K562 (cell line): ENCODE measurements around the gene PIK3R1. TPM values are rescaled to one million over a fixed set of nuclear protein-coding genes. Genes with fewer than 3 reads are reported as not detected.

Experiments used
- CCNT2 ChIP-seq: IDR thresholded peaks from 2 replicates; pipeline ENCODE4 v1.6.1; 2011; ENCODE audit warnings: borderline replicate concordance, low read depth, mild to moderate bottlenecking, moderate library complexity, mixed read lengths, low read length; ENCODE audit not compliant: insufficient read length; ENCODE audit errors: extremely low read depth
- FOXK1 ChIP-seq: sonication (generic); formaldehyde crosslinking; IDR thresholded peaks from 2 replicates; pipeline ENCODE4 v1.8.0; 2022; ENCODE audit warnings: missing genetic modification reagents, mild to moderate bottlenecking, borderline replicate concordance
- IRF1 ChIP-seq: sonication (generic); formaldehyde crosslinking; IDR thresholded peaks from 2 replicates; pipeline ENCODE4 v1.8.0; 2022; ENCODE audit warnings: missing genetic modification reagents, mild to moderate bottlenecking, borderline replicate concordance
- JUNB ChIP-seq: fragments of 450-650 bp; formaldehyde crosslinking; conservative IDR thresholded peaks from 2 replicates; pipeline ENCODE4 v1.4.0; 2020; ENCODE audit warnings: mild to moderate bottlenecking
- LARP7 ChIP-seq: fragments of 450-650 bp; IDR thresholded peaks from 2 replicates; pipeline ENCODE4 v1.6.1; 2016
- MYNN ChIP-seq, 2 experiments: sonication (generic); formaldehyde crosslinking in 1 of 2; IDR thresholded peaks; 2 replicates each; pipeline versions ENCODE4 v1.5.0 to v1.6.1; 2016 to 2020; ENCODE audit warnings: antibody characterized with exemption in 1 of 2, missing genetic modification reagents in 1 of 2
- PML ChIP-seq: IDR thresholded peaks from 2 replicates; pipeline ENCODE4 v1.6.1; 2012; ENCODE audit warnings: low read length, inconsistent platforms
- POLR2A ChIP-seq: fragments of 450-650 bp; conservative IDR thresholded peaks from 2 replicates; pipeline ENCODE4 v1.6.1; 2016
- RCOR1 ChIP-seq, 2 experiments: IDR thresholded peaks; 2 replicates each; pipeline ENCODE4 v1.6.1; 2012; ENCODE audit warnings: low read depth in 2 of 2, low read length in 2 of 2, borderline replicate concordance in 1 of 2, improper control_type of control experiment in 1 of 2
- SMARCA5 ChIP-seq: fragments of 450-650 bp; IDR thresholded peaks from 2 replicates; pipeline ENCODE4 v1.6.1; 2016
- SNRNP70 ChIP-seq: fragments of 200-400 bp; formaldehyde crosslinking; optimal IDR thresholded peaks from 2 replicates; pipeline ENCODE3; 2017; ENCODE audit warnings: low read depth, low read length
- SPI1 ChIP-seq: IDR thresholded peaks from 2 replicates; pipeline ENCODE4 v1.6.1; 2011; ENCODE audit warnings: low read depth, low read length, control low read depth, borderline replicate concordance
- TCF3 ChIP-seq: sonication (generic); formaldehyde crosslinking; IDR thresholded peaks from 2 replicates; pipeline ENCODE4 v1.4.0; 2020; ENCODE audit warnings: mild to moderate bottlenecking, missing genetic modification reagents
- TEAD1 ChIP-seq, 2 experiments: fragments of 450-650 bp in 1 of 2; sonication (generic) in 1 of 2; formaldehyde crosslinking; IDR thresholded peaks; 2 replicates each; pipeline versions ENCODE4 v1.4.0 to v1.8.0; 2020 to 2022; ENCODE audit warnings: mild to moderate bottlenecking in 2 of 2, missing genetic modification reagents in 1 of 2
- YBX1 ChIP-seq: fragments of 450-650 bp; IDR thresholded peaks from 2 replicates; pipeline ENCODE4 v1.7.1; 2016; ENCODE audit warnings: mild to moderate bottlenecking
- YY1 ChIP-seq, 3 experiments: IDR thresholded peaks; 2 replicates each; pipeline ENCODE4 v1.6.1; 2011; ENCODE audit warnings: low read length in 2 of 3, mild to moderate bottlenecking in 2 of 3, moderate library complexity in 2 of 3, borderline replicate concordance in 1 of 3, control low read depth in 1 of 3, low read depth in 1 of 3; ENCODE audit not compliant: insufficient read depth in 3 of 3, insufficient replicate concordance in 2 of 3, control insufficient read depth in 1 of 3, insufficient read length in 1 of 3; ENCODE audit errors: extremely low read depth in 1 of 3
- ZFX ChIP-seq: sonication (generic); formaldehyde crosslinking; IDR thresholded peaks from 2 replicates; pipeline ENCODE4 v1.8.0; 2022; ENCODE audit warnings: mild to moderate bottlenecking, missing genetic modification reagents, moderate library complexity
- ZNF586 ChIP-seq: fragments of 450-650 bp; formaldehyde crosslinking; conservative IDR thresholded peaks from 2 replicates; pipeline ENCODE4 v1.4.0; 2020; ENCODE audit warnings: mild to moderate bottlenecking, moderate library complexity
- polyA plus RNA-seq, 8 experiments: library from polyadenylated mRNA; depleted of rRNA in 4 of 8; stranded (reverse) in 5 of 8; unstranded in 3 of 8; fragments of >200 nt; fragmentation: Nextera tagmentation in 2 of 8; fragmentation: Illumina TruSeq in 1 of 8; extraction: Ambion mirVana in 2 of 8; extraction: Trizol in 1 of 8; gene quantifications; 2 replicates each; pipeline versions ENCODE4 v1.2.1 to v1.2.3, GENCODE V29; 2011 to 2014; ENCODE audit warnings: inconsistent platforms in 1 of 8, missing spikeins in 1 of 8
- total RNA-seq, 7 experiments: library from RNA; depleted of rRNA in 6 of 7; stranded (reverse); fragments of >200 nt in 6 of 7; fragmentation: Illumina TruSeq in 2 of 7; extraction: Trizol in 2 of 7; gene quantifications; 2 replicates each; pipeline versions ENCODE4 v1.2.1 to v1.2.3, GENCODE V29; 2011 to 2021; ENCODE audit warnings: low replicate concordance in 1 of 7
- TF ChIP-seq, protein P1 (sequence below): fragments of 450-650 bp; formaldehyde crosslinking; IDR thresholded peaks from 2 replicates; pipeline ENCODE4 v1.4.0; 2020; ENCODE audit warnings: mild to moderate bottlenecking, moderate library complexity
- TF ChIP-seq, protein P2 (sequence below): fragments of 250-450 bp; sonication (Bioruptor Pico); IDR thresholded peaks from 2 replicates; pipeline ENCODE4 v1.5.0; 2020; ENCODE audit warnings: mild to moderate bottlenecking
- TF ChIP-seq, protein P3 (sequence below), 3 experiments: fragments of 200-800 bp in 1 of 3; fragments of 250-450 bp in 1 of 3; fragments of 450-650 bp in 1 of 3; sonication (Bioruptor Pico) in 1 of 3; sonication (Bioruptor generic) in 1 of 3; formaldehyde crosslinking in 1 of 3; IDR thresholded peaks; 2 replicates each; pipeline versions ENCODE4 v1.6.1 to v1.8.0; 2016 to 2022; ENCODE audit warnings: mild to moderate bottlenecking in 2 of 3, missing genetic modification characterization in 2 of 3, missing compliant biosample characterization in 1 of 3, moderate library complexity in 1 of 3

PIK3R1 gene
- total and polyA plus RNA-seq, 9 of the 15 experiments (the other 6 are each of a cell fraction or from before 2014, with no cell fraction given), result 1.1 to 9.7 (median 4.8) TPM

DNA sequence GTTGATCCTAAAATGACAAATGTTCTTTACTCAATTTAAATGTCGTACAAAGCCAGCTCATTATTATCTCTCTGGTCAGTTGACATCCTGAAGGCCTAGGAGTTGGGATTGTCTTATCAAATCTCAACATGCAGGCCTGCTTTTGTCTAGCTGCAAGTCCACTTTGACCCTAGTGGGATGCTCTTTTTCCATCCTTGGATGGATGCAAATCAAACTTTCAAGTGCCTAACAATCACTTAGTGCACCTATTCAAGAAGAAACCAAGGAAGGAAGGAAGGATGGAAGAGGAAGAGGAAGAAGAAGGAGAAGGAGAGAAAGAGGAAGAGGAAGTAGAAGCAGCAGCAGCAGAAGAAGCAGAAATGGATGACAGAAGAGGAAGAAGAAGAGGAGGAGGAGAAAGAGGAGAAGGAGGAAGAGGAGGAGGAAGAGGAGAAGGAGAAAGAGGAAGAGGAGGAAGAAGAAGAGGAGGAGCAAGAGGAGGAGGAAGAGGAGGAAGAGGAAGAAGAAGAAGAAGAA lies 109.6 kb downstream of the PIK3R1 start (continued):
- peak; percentile 21; the same call in 1 of the 2 replicates for TF ChIP-seq MYNN (IDR thresholded peaks at IDR 0.05)
- no peak for TF ChIP-seq MYNN (CRISPR knock-in tag; IDR thresholded peaks at IDR 0.05)
- 0 out of 2 replicates have a peak, but pooled peaks have one; percentile 64 for TF ChIP-seq YBX1
- peak; percentile 64; the same call in 1 of the 2 replicates for TF ChIP-seq SPI1
- TF ChIP-seq IRF1 (CRISPR knock-in tag), result no peak
- no peak for TF ChIP-seq SNRNP70
- no peak for TF ChIP-seq FOXK1
- no peak for TF ChIP-seq POLR2A
- TF ChIP-seq YY1 (IDR thresholded peaks at IDR 0.05; ENCODE audit: borderline replicate concordance in 1 of 3, control insufficient read depth in 1 of 3, extremely low read depth in 1 of 3, insufficient read depth in 3 of 3, insufficient read length in 1 of 3, insufficient replicate concordance in 2 of 3, low read depth in 1 of 3, low read length in 2 of 3), result no peak
- TF ChIP-seq, protein P1, sequence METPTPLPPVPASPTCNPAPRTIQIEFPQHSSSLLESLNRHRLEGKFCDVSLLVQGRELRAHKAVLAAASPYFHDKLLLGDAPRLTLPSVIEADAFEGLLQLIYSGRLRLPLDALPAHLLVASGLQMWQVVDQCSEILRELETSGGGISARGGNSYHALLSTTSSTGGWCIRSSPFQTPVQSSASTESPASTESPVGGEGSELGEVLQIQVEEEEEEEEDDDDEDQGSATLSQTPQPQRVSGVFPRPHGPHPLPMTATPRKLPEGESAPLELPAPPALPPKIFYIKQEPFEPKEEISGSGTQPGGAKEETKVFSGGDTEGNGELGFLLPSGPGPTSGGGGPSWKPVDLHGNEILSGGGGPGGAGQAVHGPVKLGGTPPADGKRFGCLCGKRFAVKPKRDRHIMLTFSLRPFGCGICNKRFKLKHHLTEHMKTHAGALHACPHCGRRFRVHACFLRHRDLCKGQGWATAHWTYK (CRISPR knock-in tag), result no peak
- peak; percentile 60 for TF ChIP-seq SMARCA5
- no peak for TF ChIP-seq CCNT2
- TF ChIP-seq TCF3 (CRISPR knock-in tag), result peak; percentile 93
- TF ChIP-seq ZFX (CRISPR knock-in tag), result 0 out of 2 replicates have a peak, but pooled peaks have one; percentile 35
- no peak for TF ChIP-seq ZNF586 (CRISPR knock-in tag)
- TF ChIP-seq LARP7, result peak; percentile 90
- TF ChIP-seq, protein P2, sequence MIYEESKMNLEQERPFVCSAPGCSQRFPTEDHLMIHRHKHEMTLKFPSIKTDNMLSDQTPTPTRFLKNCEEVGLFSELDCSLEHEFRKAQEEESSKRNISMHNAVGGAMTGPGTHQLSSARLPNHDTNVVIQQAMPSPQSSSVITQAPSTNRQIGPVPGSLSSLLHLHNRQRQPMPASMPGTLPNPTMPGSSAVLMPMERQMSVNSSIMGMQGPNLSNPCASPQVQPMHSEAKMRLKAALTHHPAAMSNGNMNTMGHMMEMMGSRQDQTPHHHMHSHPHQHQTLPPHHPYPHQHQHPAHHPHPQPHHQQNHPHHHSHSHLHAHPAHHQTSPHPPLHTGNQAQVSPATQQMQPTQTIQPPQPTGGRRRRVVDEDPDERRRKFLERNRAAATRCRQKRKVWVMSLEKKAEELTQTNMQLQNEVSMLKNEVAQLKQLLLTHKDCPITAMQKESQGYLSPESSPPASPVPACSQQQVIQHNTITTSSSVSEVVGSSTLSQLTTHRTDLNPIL (CRISPR knock-in tag), result no peak
- peak; percentile 73; the same call in 1 of the 2 replicates for TF ChIP-seq PML
- TF ChIP-seq TEAD1 (CRISPR knock-in tag; IDR thresholded peaks at IDR 0.05), result no peak
- TF ChIP-seq, protein P3, sequence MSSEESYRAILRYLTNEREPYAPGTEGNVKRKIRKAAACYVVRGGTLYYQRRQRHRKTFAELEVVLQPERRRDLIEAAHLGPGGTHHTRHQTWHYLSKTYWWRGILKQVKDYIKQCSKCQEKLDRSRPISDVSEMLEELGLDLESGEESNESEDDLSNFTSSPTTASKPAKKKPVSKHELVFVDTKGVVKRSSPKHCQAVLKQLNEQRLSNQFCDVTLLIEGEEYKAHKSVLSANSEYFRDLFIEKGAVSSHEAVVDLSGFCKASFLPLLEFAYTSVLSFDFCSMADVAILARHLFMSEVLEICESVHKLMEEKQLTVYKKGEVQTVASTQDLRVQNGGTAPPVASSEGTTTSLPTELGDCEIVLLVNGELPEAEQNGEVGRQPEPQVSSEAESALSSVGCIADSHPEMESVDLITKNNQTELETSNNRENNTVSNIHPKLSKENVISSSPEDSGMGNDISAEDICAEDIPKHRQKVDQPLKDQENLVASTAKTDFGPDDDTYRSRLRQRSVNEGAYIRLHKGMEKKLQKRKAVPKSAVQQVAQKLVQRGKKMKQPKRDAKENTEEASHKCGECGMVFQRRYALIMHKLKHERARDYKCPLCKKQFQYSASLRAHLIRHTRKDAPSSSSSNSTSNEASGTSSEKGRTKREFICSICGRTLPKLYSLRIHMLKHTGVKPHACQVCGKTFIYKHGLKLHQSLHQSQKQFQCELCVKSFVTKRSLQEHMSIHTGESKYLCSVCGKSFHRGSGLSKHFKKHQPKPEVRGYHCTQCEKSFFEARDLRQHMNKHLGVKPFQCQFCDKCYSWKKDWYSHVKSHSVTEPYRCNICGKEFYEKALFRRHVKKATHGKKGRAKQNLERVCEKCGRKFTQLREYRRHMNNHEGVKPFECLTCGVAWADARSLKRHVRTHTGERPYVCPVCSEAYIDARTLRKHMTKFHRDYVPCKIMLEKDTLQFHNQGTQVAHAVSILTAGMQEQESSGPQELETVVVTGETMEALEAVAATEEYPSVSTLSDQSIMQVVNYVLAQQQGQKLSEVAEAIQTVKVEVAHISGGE (CRISPR knock-in tag; IDR thresholded peaks at IDR 0.05), result peak in 1 of 3 experiments; percentile 62; a peak in 2 of 6 replicates
- no peak for TF ChIP-seq JUNB (CRISPR knock-in tag)
- peak in 1 of 2 experiments; percentile 95; a peak in 3 of 4 replicates for TF ChIP-seq RCOR1 (IDR thresholded peaks at IDR 0.05; ENCODE audit: borderline replicate concordance in 1 of 2, low read depth in 2 of 2, low read length in 2 of 2)
